ENCODE data around the gene PLXDC1.
A peak's percentile ranks its signal among the peaks of the same experiment; 100 is the strongest.
"Not testable (repeated sequence)": the region's sequence is repeated elsewhere in the genome, so short reads cannot be mapped to it uniquely, and the experiment has no call there.

PLXDC1 gene

GRCh38 chr17:39045948-39046679, 105.3 kb downstream of the PLXDC1 start:
- TF ChIP-seq JUND (IDR thresholded peaks at IDR 0.05; ENCODE audit: low read depth): no peak
- DNase-seq (ENCODE audit: low read depth in 1 of 2, low spot score in 1 of 2): no peak
- in situ Hi-C loops (cut with HindIII; ENCODE audit: low pct_unique_long_range_greater_than_20kb, low sequenced_read_pairs): no loop called here

DNA sequence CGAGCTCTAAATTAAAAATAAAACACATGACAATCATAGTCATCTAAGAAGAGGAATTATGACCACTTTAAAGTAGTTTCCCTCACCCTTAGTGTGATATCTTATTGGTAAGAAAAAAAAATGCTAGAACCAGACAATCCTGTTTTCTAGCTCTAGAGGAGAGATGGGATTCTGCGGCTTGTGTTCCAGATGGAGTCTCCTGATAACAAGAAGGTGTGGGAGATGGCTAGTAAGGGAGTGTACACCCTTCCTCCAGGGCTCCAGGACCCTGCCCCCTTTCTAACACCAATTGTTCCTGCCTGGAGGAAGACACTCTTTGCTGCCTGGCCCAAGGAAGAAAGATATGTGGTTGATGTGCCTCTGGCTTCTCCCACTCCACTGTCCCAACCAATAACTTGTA, 115.4 kb downstream of the PLXDC1 start:
- in situ Hi-C loops (cut with HindIII; ENCODE audit: low pct_unique_long_range_greater_than_20kb, low sequenced_read_pairs): no loop called here
- TF ChIP-seq JUND (IDR thresholded peaks at IDR 0.05; ENCODE audit: low read depth): no peak
- peak in 1 of 2 experiments; percentile 68 for DNase-seq (ENCODE audit: low read depth in 1 of 2, low spot score in 1 of 2)

GRCh38 chr17:39035578-39035977, 115.9 kb downstream of the PLXDC1 start:
- in situ Hi-C loops (cut with HindIII; ENCODE audit: low pct_unique_long_range_greater_than_20kb, low sequenced_read_pairs); DNase-seq (ENCODE audit: low read depth in 1 of 2, low spot score in 1 of 2): not testable (repeated sequence)

GRCh38 chr17:39028690-39029089, 122.7 kb downstream of the PLXDC1 start:
- no peak for DNase-seq (ENCODE audit: low read depth in 1 of 2, low spot score in 1 of 2)
- in situ Hi-C loops (cut with HindIII; ENCODE audit: low pct_unique_long_range_greater_than_20kb, low sequenced_read_pairs): no loop called here
- no peak for TF ChIP-seq JUND (IDR thresholded peaks at IDR 0.05; ENCODE audit: low read depth)

DNA sequence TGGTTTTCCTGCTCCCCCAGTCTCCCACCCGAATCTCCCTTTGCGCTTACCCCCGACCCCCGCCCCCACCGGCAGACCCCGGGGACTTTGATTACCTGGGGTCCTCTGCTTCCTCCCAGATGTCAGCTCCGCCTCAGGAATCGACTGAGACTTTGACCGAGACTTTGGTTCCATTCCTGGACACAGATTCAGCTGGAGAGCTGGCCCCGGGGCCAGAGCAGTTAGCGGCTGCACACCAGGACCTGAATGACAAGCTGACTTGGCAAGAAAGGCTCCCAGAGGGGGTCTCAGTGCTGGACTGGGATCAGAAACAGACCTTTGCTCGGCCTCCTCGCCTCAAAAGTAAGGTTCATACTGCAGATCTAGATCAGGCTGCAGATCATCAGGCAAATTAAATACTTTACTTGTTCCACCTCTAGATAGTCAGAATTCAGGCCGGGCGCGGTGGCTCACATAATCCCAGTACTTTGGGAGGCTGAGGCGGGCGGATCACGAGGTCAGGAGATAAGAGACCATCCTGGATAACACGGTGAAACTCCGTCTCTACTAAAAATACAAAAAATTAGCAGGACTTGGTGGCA, 123.9 kb downstream of the PLXDC1 start:
- peak in 1 of 2 experiments; percentile 37 for DNase-seq (ENCODE audit: low read depth in 1 of 2, low spot score in 1 of 2)
- TF ChIP-seq JUND (IDR thresholded peaks at IDR 0.05; ENCODE audit: low read depth): no peak
- in situ Hi-C loops (cut with HindIII; ENCODE audit: low pct_unique_long_range_greater_than_20kb, low sequenced_read_pairs): no loop called here

DNA sequence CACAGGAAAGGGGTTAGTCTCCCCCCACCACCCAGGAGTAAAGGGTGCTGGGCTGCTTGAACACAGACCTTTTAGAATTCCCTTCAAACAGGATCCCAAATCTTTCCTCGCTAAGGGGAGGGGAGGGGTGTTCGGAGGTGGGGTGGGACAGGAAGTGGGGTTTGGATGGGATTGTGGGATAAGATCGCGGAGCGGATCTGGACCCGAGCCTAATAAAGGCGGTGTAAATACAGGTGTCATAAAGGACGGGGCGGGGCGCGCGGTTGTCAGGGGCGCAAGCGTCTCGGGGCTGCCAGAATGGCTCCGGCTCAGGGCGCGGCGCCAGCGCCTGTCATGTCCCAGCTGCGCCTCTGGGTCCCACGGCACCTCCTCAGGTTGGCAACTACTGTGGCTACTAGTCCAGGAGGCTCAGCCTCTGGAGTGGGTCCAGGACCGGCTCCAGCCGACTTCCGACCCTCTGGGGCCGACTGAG, 124.4 kb downstream of the PLXDC1 start:
- in situ Hi-C loops (cut with HindIII; ENCODE audit: low pct_unique_long_range_greater_than_20kb, low sequenced_read_pairs): no loop called here
- no peak for TF ChIP-seq JUND (IDR thresholded peaks at IDR 0.05; ENCODE audit: low read depth)
- peak; percentile 72 to 78 for DNase-seq (ENCODE audit: low read depth in 1 of 2, low spot score in 1 of 2)

- DNase-seq (ENCODE audit: low read depth in 1 of 2, low spot score in 1 of 2); in situ Hi-C loops (cut with HindIII; ENCODE audit: low pct_unique_long_range_greater_than_20kb, low sequenced_read_pairs): not testable (repeated sequence)
These were observed 125.1 kb downstream of the PLXDC1 start for GRCh38 chr17:39026346-39026745.

DNA sequence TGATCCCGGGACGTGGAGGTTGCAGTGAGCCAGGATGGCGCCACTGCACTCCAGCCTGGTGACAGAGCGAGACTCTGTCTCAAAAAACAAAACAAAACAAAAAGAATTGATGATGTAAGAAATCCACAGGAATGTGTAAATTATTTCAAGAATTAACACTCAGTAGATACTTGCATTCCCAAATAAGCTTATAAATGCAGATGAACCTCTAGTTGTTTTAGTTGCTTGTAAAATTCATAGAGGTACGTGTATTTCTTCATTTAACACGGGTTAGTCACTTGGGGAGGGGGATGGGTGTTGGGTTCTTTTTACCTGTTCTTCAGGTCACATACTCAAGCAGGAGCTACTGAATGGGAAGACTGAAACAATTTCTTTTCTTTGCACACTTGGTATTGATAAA, 128.5 kb downstream of the PLXDC1 start:
- DNase-seq (ENCODE audit: low read depth in 1 of 2, low spot score in 1 of 2): no peak
- TF ChIP-seq JUND (IDR thresholded peaks at IDR 0.05; ENCODE audit: low read depth): no peak
- in situ Hi-C loops (cut with HindIII; ENCODE audit: low pct_unique_long_range_greater_than_20kb, low sequenced_read_pairs): no loop called here

DNA sequence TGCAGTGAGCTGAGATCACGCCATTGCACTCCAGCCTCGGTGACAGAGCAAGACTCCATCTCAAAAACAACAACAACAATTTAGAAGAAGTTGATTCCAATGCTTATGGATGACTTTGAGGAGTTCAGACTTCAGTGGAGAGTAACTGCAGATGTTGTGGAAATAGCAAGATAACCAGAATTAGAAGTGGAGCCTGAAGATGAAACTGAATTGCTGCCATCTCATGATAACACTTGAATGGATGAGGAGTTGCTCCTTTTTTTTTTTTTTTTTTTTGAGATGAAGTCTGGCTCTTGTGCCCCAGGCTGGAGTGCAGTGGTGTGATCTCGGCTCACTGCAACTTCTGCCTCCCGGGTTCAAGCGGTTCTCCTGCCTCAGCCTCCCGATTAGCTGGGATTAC, 131.4 kb downstream of the PLXDC1 start:
- in situ Hi-C loops (cut with HindIII; ENCODE audit: low pct_unique_long_range_greater_than_20kb, low sequenced_read_pairs); DNase-seq (ENCODE audit: low read depth in 1 of 2, low spot score in 1 of 2): not testable (repeated sequence)

- no peak for DNase-seq (ENCODE audit: low read depth in 1 of 2, low spot score in 1 of 2)
- no peak for TF ChIP-seq JUND (IDR thresholded peaks at IDR 0.05; ENCODE audit: low read depth)
- in situ Hi-C loops (cut with HindIII; ENCODE audit: low pct_unique_long_range_greater_than_20kb, low sequenced_read_pairs): no loop called here
These were observed 132.9 kb downstream of the PLXDC1 start for GRCh38 chr17:39018267-39019134.

GRCh38 chr17:39016193-39017153, 135.0 kb downstream of the PLXDC1 start:
- in situ Hi-C loops (cut with HindIII; ENCODE audit: low pct_unique_long_range_greater_than_20kb, low sequenced_read_pairs): no loop called here
- no peak for DNase-seq (ENCODE audit: low read depth in 1 of 2, low spot score in 1 of 2)
- no peak for TF ChIP-seq JUND (IDR thresholded peaks at IDR 0.05; ENCODE audit: low read depth)

- in situ Hi-C loops (cut with HindIII; ENCODE audit: low pct_unique_long_range_greater_than_20kb, low sequenced_read_pairs): no loop called here
- DNase-seq (ENCODE audit: low read depth in 1 of 2, low spot score in 1 of 2): no peak
- TF ChIP-seq JUND (IDR thresholded peaks at IDR 0.05; ENCODE audit: low read depth): no peak
These were observed 135.9 kb downstream of the PLXDC1 start for GRCh38 chr17:39015546-39015935.

Data from T47D (cell line).